K562 (cell line): ENCODE data around the gene AHNAK. TPM values are rescaled to one million over a fixed set of nuclear protein-coding genes. Genes with fewer than 3 reads are reported as not detected.

ENCODE experiments used
- ATAC-seq: fragments of 200-7000 bp; cut with Tn5 transposase; 3 replicates; pipeline ENCODE4 v1.9.1; 2020; ENCODE audit warnings: moderate library complexity
- BruUV-seq: library from RNA; stranded (reverse); fragments of 400-500 nt; replicated peaks from 2 replicates; lab custom pipeline; 2021; lab: Mats Ljungman, UMichigan
- CTCF ChIA-PET: fragments of 300-600 bp; formaldehyde crosslinking; extraction: SDS; loops from one replicate; lab custom pipeline; 2021; ENCODE audit warnings: low intra/inter-chr PET ratio; lab: Yijun Ruan, JAX
- POLR2A ChIA-PET: fragments of 300-600, 350-650 bp; sonication (Branson Sonifier 250); formaldehyde crosslinking; extraction: SDS; loops from one replicate; lab custom pipeline; 2021; ENCODE audit warnings: antibody characterized with exemption, inconsistent platforms; lab: Yijun Ruan, JAX
- DNase-seq, 4 experiments: peaks; one replicate each; pipeline versions ENCODE4 v3.0.0 to v3.0.0-alpha.2; 2011 to 2018; ENCODE audit warnings: low spot score in 3 of 4, mixed read lengths in 3 of 4; ENCODE audit errors: extremely low read depth in 1 of 4
- FAIRE-seq: peaks from 2 replicates; lab custom pipeline; 2011; peaks lifted over from hg19 to GRCh38; lab: Jason Lieb, UNC
- H2AFZ ChIP-seq: 2 replicates; pipeline ENCODE4 v1.6.0; 2011; ENCODE audit warnings: low read depth, low read length, control low read depth, inconsistent platforms
- H3K27ac ChIP-seq: fragments of 200-600 bp; 3 replicates; pipeline ENCODE4 v1.8.0; 2011; ENCODE audit warnings: low read depth, mild to moderate bottlenecking, control low read depth, inconsistent platforms, low read length, moderate library complexity, mixed read lengths; ENCODE audit errors: extremely low read depth
- H3K27me3 ChIP-seq, 2 experiments: fragments of 300-600 bp in 1 of 2; 2 replicates in 1 of 2; 3 replicates in 1 of 2; pipeline versions ENCODE4 v1.6.0 to v1.8.0; 2011; ENCODE audit warnings: inconsistent platforms in 2 of 2, low read length in 2 of 2, mild to moderate bottlenecking in 1 of 2, mixed read lengths in 1 of 2, moderate library complexity in 1 of 2; ENCODE audit not compliant: control insufficient read depth in 2 of 2, insufficient read depth in 2 of 2
- H3K36me3 ChIP-seq: fragments of 300-600 bp; 3 replicates; pipeline ENCODE4 v1.8.0; 2011; ENCODE audit warnings: mild to moderate bottlenecking, low read length, inconsistent platforms; ENCODE audit not compliant: control insufficient read depth, insufficient read depth
- H3K4me1 ChIP-seq, 2 experiments: fragments of 200-600 bp in 1 of 2; replicated peaks in 1 of 2; 2 replicates in 1 of 2; 3 replicates in 1 of 2; pipeline versions ENCODE4 v1.5.1 to v1.8.0; 2011; ENCODE audit warnings: inconsistent platforms in 2 of 2, low read length in 2 of 2, mild to moderate bottlenecking in 1 of 2, mixed read lengths in 1 of 2, moderate library complexity in 1 of 2; ENCODE audit not compliant: control insufficient read depth in 2 of 2, insufficient read depth in 2 of 2
- H3K4me2 ChIP-seq: 2 replicates; pipeline ENCODE4 v1.6.1; 2011; ENCODE audit warnings: low read length, control low read depth, inconsistent platforms, mixed read lengths; ENCODE audit not compliant: insufficient read depth
- H3K4me3 ChIP-seq: fragments of 200-600 bp; sonication (generic), shearing (Covaris generic); 2 replicates; pipeline ENCODE4 v1.5.1; 2016; ENCODE audit warnings: control low read depth, inconsistent platforms
- H3K79me2 ChIP-seq: fragments of 200-600 bp; 3 replicates; pipeline ENCODE4 v1.8.0; 2011; ENCODE audit warnings: low read length, inconsistent platforms; ENCODE audit not compliant: control insufficient read depth, insufficient read depth
- H3K9ac ChIP-seq, 2 experiments: 2 replicates each; pipeline versions ENCODE4 v1.6.0 to v1.6.1; 2011; ENCODE audit warnings: low read depth in 2 of 2, low read length in 2 of 2, control low read depth in 1 of 2, inconsistent platforms in 1 of 2, mild to moderate bottlenecking in 1 of 2, mixed read lengths in 1 of 2; ENCODE audit not compliant: insufficient read depth in 1 of 2
- H3K9me1 ChIP-seq: one replicate; pipeline ENCODE4 v1.6.0; 2011; ENCODE audit warnings: inconsistent platforms, mild to moderate bottlenecking, low read length, moderate library complexity; ENCODE audit not compliant: control insufficient read depth, insufficient read depth
- H3K9me3 ChIP-seq: replicated peaks from 2 replicates; pipeline ENCODE4 v1.5.1; 2011; ENCODE audit warnings: low read depth, low read length, inconsistent platforms; ENCODE audit not compliant: control insufficient read depth, insufficient read depth
- H4K20me1 ChIP-seq: replicated peaks from 2 replicates; pipeline ENCODE4 v1.6.1; 2011; ENCODE audit warnings: low read length, inconsistent platforms, mixed read lengths; ENCODE audit not compliant: control insufficient read depth, insufficient read depth
- FOS ChIP-seq: IDR thresholded peaks from 3 replicates; pipeline ENCODE4 v1.6.1; 2011; ENCODE audit not compliant: insufficient read length; ENCODE audit errors: extremely low read depth
- KAT8 ChIP-seq: fragments of 450-650 bp; IDR thresholded peaks from 2 replicates; pipeline ENCODE4 v1.6.1; 2016; ENCODE audit warnings: low read depth, mild to moderate bottlenecking
- MTA2 ChIP-seq: fragments of 450-650 bp; IDR thresholded peaks from 2 replicates; pipeline ENCODE4 v1.6.1; 2016; ENCODE audit warnings: low read depth
- NRF1 ChIP-seq, 2 experiments: fragments of 450-650 bp; IDR thresholded peaks in 1 of 2; conservative IDR thresholded peaks in 1 of 2; 2 replicates each; pipeline ENCODE4 v1.6.1; 2014; ENCODE audit warnings: mild to moderate bottlenecking in 2 of 2
- STAT5A ChIP-seq: IDR thresholded peaks from 2 replicates; pipeline ENCODE4 v1.6.1; 2012; ENCODE audit warnings: low read length, inconsistent platforms, borderline replicate concordance
- ZNF512 ChIP-seq: IDR thresholded peaks from 2 replicates; pipeline ENCODE4 v1.6.1; 2016; ENCODE audit warnings: missing genetic modification characterization, missing compliant biosample characterization
- WGBS: fragments of 100-300 bp; shearing (Covaris generic); methylation state at CpG from one replicate; pipeline ENCODE4 v1.1.6; 2016; ENCODE audit warnings: low coverage, mixed read lengths; ENCODE audit not compliant: insufficient coverage; ENCODE audit errors: missing lambda C conversion rate; 5-methylcytosine and 5-hydroxymethylcytosine counted together
- in situ Hi-C: fragments of 300-500 bp; cut with MboI; formaldehyde crosslinking; loops from 4 replicates; pipeline ENCODE4 v1.15.0; 2018; ENCODE audit warnings: inconsistent platforms, mixed read lengths
- intact Hi-C: fragments of 100-400 bp; cut with micrococcal nuclease; formaldehyde crosslinking; loops from 2 replicates; pipeline ENCODE4 v1.14.2; 2022
- polyA plus RNA-seq, 8 experiments: library from polyadenylated mRNA; depleted of rRNA in 4 of 8; stranded (reverse) in 5 of 8; unstranded in 3 of 8; fragments of >200 nt; fragmentation: Nextera tagmentation in 2 of 8; fragmentation: Illumina TruSeq in 1 of 8; extraction: Ambion mirVana in 2 of 8; extraction: Trizol in 1 of 8; gene quantifications; 2 replicates each; pipeline versions ENCODE4 v1.2.1 to v1.2.3, GENCODE V29; 2011 to 2014; ENCODE audit warnings: inconsistent platforms in 1 of 8, missing spikeins in 1 of 8
- total RNA-seq, 7 experiments: library from RNA; depleted of rRNA in 6 of 7; stranded (reverse); fragments of >200 nt in 6 of 7; fragmentation: Illumina TruSeq in 2 of 7; extraction: Trizol in 2 of 7; gene quantifications; 2 replicates each; pipeline versions ENCODE4 v1.2.1 to v1.2.3, GENCODE V29; 2011 to 2021; ENCODE audit warnings: low replicate concordance in 1 of 7

The AHNAK gene
- total and polyA plus RNA-seq, 9 of the 15 experiments (the other 6 are each of a cell fraction or from before 2014, with no cell fraction given): 1.5 to 89.7 (median 45.0) TPM

- Histone ChIP-seq H3K4me3 (no peak overlapping the region), H3K27ac (no peak overlapping the region), H4K20me1 (no peaks in the 10 kb centered on the region), H3K9ac (0 out of 4 replicates have a peak overlapping the region, but pooled peaks of 1 of the 2 experiments have one; percentile 11)
- in situ Hi-C loops: no loop called here
- ATAC-seq: peak; percentile 64
- TF ChIP-seq KAT8 (no peak), NRF1 (conservative IDR thresholded peaks at IDR 0.05 in 1 of 2, IDR thresholded peaks at IDR 0.05 in 1 of 2) (no peak), ZNF512 (tag) (no peak), STAT5A (no peak), FOS (no peak), MTA2 (no peak)
- TF ChIP-seq, all 486 proteins: peak for 0
- Histone ChIP-seq H3K79me2 (no peaks in the 10 kb centered on the region), H3K9me1 (no peaks in the 10 kb centered on the region), H3K4me2 (no peak overlapping the region), H2AFZ (peak overlapping the region; percentile 66), H3K4me1 (peaks cover 5 to 13% of the 10 kb centered on the region in 2 experiments; a peak in 2 of 5 replicates), H3K27me3 (no peaks in the 10 kb centered on the region), H3K9me3 (no peaks in the 10 kb centered on the region), H3K36me3 (no peaks in the 10 kb centered on the region)
- FAIRE-seq (peak; percentile 15), DNase-seq (no peak)
- ChIA-PET CTCF (no interaction called here), POLR2A (interaction anchor here (0.6 to 1.7 kb wide), 3 partner anchors 9 to 364 kb away, joined by 3 to 4 read pairs (median 4); no protein-coding TSS in a partner anchor)
- intact Hi-C loops: no loop called here
- BruUV-seq: no TSS peak
- 45% methylated on average over 5 of the region's 5 CpGs for WGBS
Measured at GRCh38 chr11:62477927-62478326, 68.7 kb downstream of the AHNAK start.
